Endothelial cell of umbilical vein (primary cell): ENCODE results near the gene DNAJC11. TPM values are rescaled to one million over a fixed set of nuclear protein-coding genes. Genes with fewer than 3 reads are reported as not detected.
"Not testable (repeated sequence)": the region's sequence is repeated elsewhere in the genome, so short reads cannot be mapped to it uniquely, and the experiment has no call there.

Source experiments
- BruUV-seq: library from RNA; stranded (reverse); fragments of 400-500 nt; replicated peaks from 2 replicates; lab custom pipeline; 2021; lab: Mats Ljungman, UMichigan
- CTCF ChIA-PET: fragments of 300-600, 350-600 bp; sonication (Branson Sonifier 250); formaldehyde crosslinking; loops from one replicate; lab custom pipeline; 2021; ENCODE audit warnings: antibody characterized with exemption, inconsistent platforms; lab: Charles Lee
- POLR2A ChIA-PET: fragments of 300-600, 350-600 bp; sonication (Branson Sonifier 250); formaldehyde crosslinking; loops from one replicate; lab custom pipeline; 2021; ENCODE audit warnings: antibody characterized with exemption, inconsistent platforms; lab: Charles Lee
- DNase-seq: peaks from one replicate; pipeline ENCODE4 v3.0.0-alpha.2; 2011; ENCODE audit warnings: low read depth, low spot score
- FAIRE-seq: peaks from 2 replicates; lab custom pipeline; 2011; peaks lifted over from hg19 to GRCh38; lab: Jason Lieb, UNC
- H2AFZ ChIP-seq: 2 replicates; pipeline ENCODE4 v1.6.0; 2012; ENCODE audit warnings: low read depth, low read length, control low read depth, inconsistent platforms
- H3K27ac ChIP-seq: 2 replicates; pipeline ENCODE4 v1.5.1; 2011; ENCODE audit warnings: low read depth, mild to moderate bottlenecking, control low read depth, low read length, moderate library complexity; ENCODE audit not compliant: insufficient read depth
- H3K27me3 ChIP-seq, 2 experiments: 2 replicates each; pipeline versions ENCODE4 v1.6.0 to v1.6.1; 2011; ENCODE audit warnings: low read length in 2 of 2, mixed read lengths in 1 of 2; ENCODE audit not compliant: control insufficient read depth in 2 of 2, insufficient read depth in 2 of 2
- H3K36me3 ChIP-seq, 2 experiments: 2 replicates in 1 of 2; 3 replicates in 1 of 2; pipeline ENCODE4 v1.5.1; 2011; ENCODE audit warnings: low read length in 2 of 2, mild to moderate bottlenecking in 1 of 2, moderate library complexity in 1 of 2; ENCODE audit not compliant: control insufficient read depth in 2 of 2, insufficient read depth in 2 of 2; ENCODE audit errors: extremely low read depth in 1 of 2
- H3K4me1 ChIP-seq: 3 replicates; pipeline ENCODE4 v1.5.1; 2011; ENCODE audit warnings: mild to moderate bottlenecking, low read length; ENCODE audit not compliant: control insufficient read depth, insufficient read depth; ENCODE audit errors: extremely low read depth
- H3K4me2 ChIP-seq: 2 replicates; pipeline ENCODE4 v1.6.1; 2011; ENCODE audit warnings: low read length, control low read depth, mixed read lengths; ENCODE audit not compliant: insufficient read depth
- H3K4me3 ChIP-seq, 3 experiments: fragments of 200-600 bp in 1 of 3; sonication (generic), shearing (Covaris generic) in 1 of 3; replicated peaks in 1 of 3; 2 replicates each; pipeline ENCODE4 v1.5.1; 2011 to 2016; ENCODE audit warnings: control low read depth in 3 of 3, low read length in 3 of 3, mild to moderate bottlenecking in 2 of 3, inconsistent platforms in 1 of 3, low read depth in 1 of 3, moderate library complexity in 1 of 3; ENCODE audit not compliant: insufficient read depth in 1 of 3
- H3K79me2 ChIP-seq: 2 replicates; pipeline ENCODE4 v1.6.0; 2012; ENCODE audit warnings: low read length, inconsistent platforms; ENCODE audit not compliant: control insufficient read depth, insufficient read depth
- H3K9ac ChIP-seq: replicated peaks from 2 replicates; pipeline ENCODE3; 2011; ENCODE audit warnings: low read length, control low read depth; ENCODE audit not compliant: insufficient read depth; ENCODE audit errors: extremely low read depth
- H3K9me1 ChIP-seq: replicated peaks from 3 replicates; pipeline ENCODE4 v1.6.0; 2011; ENCODE audit warnings: mild to moderate bottlenecking, low read length; ENCODE audit not compliant: control insufficient read depth, insufficient read depth; ENCODE audit errors: extremely low read depth
- H3K9me3 ChIP-seq: replicated peaks from 2 replicates; pipeline ENCODE4 v1.5.1; 2012; ENCODE audit warnings: low read length, inconsistent platforms; ENCODE audit not compliant: control insufficient read depth, insufficient read depth
- H4K20me1 ChIP-seq: replicated peaks from 2 replicates; pipeline ENCODE3; 2011; ENCODE audit warnings: mild to moderate bottlenecking, low read length; ENCODE audit not compliant: control insufficient read depth, insufficient read depth; ENCODE audit errors: extremely low read depth
- EZH2 ChIP-seq: IDR thresholded peaks from 2 replicates; pipeline ENCODE4 v1.6.1; 2012; ENCODE audit warnings: borderline replicate concordance, low read depth, mild to moderate bottlenecking, moderate library complexity, low read length, inconsistent platforms; ENCODE audit not compliant: severe bottlenecking
- FOS ChIP-seq: IDR thresholded peaks from 2 replicates; pipeline ENCODE4 v1.6.1; 2011; ENCODE audit warnings: mild to moderate bottlenecking, low read length, moderate library complexity, borderline replicate concordance; ENCODE audit not compliant: insufficient read depth
- GATA2 ChIP-seq: IDR thresholded peaks from 2 replicates; pipeline ENCODE4 v1.7.0; 2011; ENCODE audit warnings: low read depth, mild to moderate bottlenecking, moderate library complexity, mixed read lengths, low read length; ENCODE audit not compliant: insufficient read length, insufficient read depth
- JUN ChIP-seq: IDR thresholded peaks from 2 replicates; pipeline ENCODE4 v1.6.1; 2011; ENCODE audit warnings: borderline replicate concordance, low read depth; ENCODE audit not compliant: insufficient read length, insufficient read depth
- MYC ChIP-seq: IDR thresholded peaks from one replicate; pipeline ENCODE4 v1.6.1; 2011; ENCODE audit warnings: mild to moderate bottlenecking, low read depth, low read length
- POLR2A ChIP-seq: IDR thresholded peaks from 2 replicates; pipeline ENCODE4 v1.6.1; 2012; ENCODE audit warnings: low read depth, mild to moderate bottlenecking, control low read depth, low read length
- POLR2AphosphoS5 ChIP-seq: IDR thresholded peaks from 2 replicates; pipeline ENCODE4 v1.6.1; 2012; ENCODE audit warnings: low read depth, mild to moderate bottlenecking, control low read depth, low read length, moderate library complexity; ENCODE audit not compliant: insufficient read depth
- dilution Hi-C: fragments of 300-500 bp; cut with MboI; formaldehyde crosslinking; loops from one replicate; pipeline ENCODE4 v1.15.0; 2019; ENCODE audit warnings: low sequenced_read_pairs; ENCODE audit not compliant: extremely low pct_ligation_motif_present
- intact Hi-C: fragments of 100-400 bp; cut with micrococcal nuclease; formaldehyde crosslinking; loops from one replicate; pipeline ENCODE4 v1.10.0; 2022
- polyA plus RNA-seq, 4 experiments: library from polyadenylated mRNA; depleted of rRNA in 3 of 4; stranded (reverse) in 3 of 4; unstranded in 1 of 4; fragments of >200 nt; gene quantifications; 2 replicates each; pipeline versions ENCODE4 v1.2.1 to v1.2.3, GENCODE V29; 2011 to 2012; ENCODE audit warnings: missing spikeins in 1 of 4
- total RNA-seq: library from RNA; stranded (reverse); gene quantifications from 2 replicates; pipeline ENCODE4 v1.2.3, GENCODE V29; 2021
- TF ChIP-seq, protein P1 (sequence below): IDR thresholded peaks from 2 replicates; pipeline ENCODE4 v1.6.1; 2011; ENCODE audit not compliant: insufficient read depth, insufficient read length

DNAJC11 gene
- total and polyA plus RNA-seq, 2 donors (not counting 3 experiments of a cell fraction or from before 2014, with no cell fraction given), result 31.1 to 64.3 TPM

DNA sequence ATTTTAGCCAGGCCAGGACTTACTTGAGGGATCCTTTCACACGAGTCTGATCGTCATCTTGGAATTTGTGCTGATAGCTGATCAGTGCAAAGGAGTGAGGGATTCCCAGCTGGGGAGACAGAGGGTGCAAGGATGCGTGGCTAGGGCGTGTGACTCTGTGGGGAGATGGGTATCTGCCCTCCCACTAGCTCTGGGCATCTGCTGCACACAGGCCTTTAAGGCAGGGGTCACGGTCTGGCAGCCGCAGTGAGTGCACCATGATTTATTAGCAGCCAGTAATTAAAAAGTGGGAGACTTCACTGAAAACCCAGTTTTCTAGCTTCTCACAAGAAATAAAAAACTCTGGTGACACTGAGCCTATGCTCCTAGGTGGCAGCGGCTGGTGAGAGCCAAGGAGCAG is 56.6 kb downstream of the DNAJC11 start:
- Histone ChIP-seq H4K20me1 (no peaks in the 10 kb centered on the region), H3K4me3 (no peak overlapping the region), H3K4me2 (no peak overlapping the region), H3K9me3 (no peaks in the 10 kb centered on the region), H3K79me2 (no peaks in the 10 kb centered on the region), H3K36me3 (peaks cover 0 to 7% of the 10 kb centered on the region in 2 experiments), H3K9me1 (no peaks in the 10 kb centered on the region), H3K9ac (no peak overlapping the region), H3K4me1 (no peaks in the 10 kb centered on the region), H3K27ac (no peak overlapping the region), H3K27me3 (no peaks in the 10 kb centered on the region), H2AFZ (no peak overlapping the region)
- BruUV-seq, result no TSS peak
- FAIRE-seq, result no peak
- intact Hi-C loops, result no loop called here
- ChIA-PET CTCF (interaction anchor here (1.4 to 2.4 kb wide), 3 partner anchors 37 to 158 kb away, joined by 3 to 18 read pairs (median 4); no protein-coding TSS in a partner anchor), POLR2A (no interaction called here)
- DNase-seq, result no peak
- dilution Hi-C loops, result no loop called here
- TF ChIP-seq MYC, result no peak
- no peak for TF ChIP-seq JUN
- no peak for TF ChIP-seq EZH2
- TF ChIP-seq, protein P1, sequence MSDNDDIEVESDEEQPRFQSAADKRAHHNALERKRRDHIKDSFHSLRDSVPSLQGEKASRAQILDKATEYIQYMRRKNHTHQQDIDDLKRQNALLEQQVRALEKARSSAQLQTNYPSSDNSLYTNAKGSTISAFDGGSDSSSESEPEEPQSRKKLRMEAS, result no peak
- no peak for TF ChIP-seq POLR2A
- no peak for TF ChIP-seq FOS
- no peak for TF ChIP-seq GATA2
- no peak for TF ChIP-seq POLR2AphosphoS5

DNA sequence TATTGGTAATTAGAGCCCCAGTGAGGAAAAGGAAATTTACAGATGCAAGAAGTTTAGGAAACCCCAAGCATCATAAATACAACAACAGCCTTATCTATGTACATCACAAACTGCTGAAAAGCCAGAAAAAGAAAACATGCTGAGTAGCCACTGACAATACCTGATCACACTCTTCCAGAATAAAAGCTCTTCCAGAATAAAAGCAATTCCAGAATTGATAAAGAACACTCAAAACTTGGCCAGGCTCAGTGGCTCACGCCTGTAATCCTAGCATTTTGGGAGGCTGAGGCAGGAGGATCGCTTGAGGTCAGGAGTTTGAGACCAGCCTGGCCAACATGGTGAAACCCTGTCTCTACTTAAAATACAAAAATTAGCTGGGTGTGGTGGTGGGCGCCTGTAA is 60.7 kb downstream of the DNAJC11 start:
- FAIRE-seq, H3K4me2 ChIP-seq, intact Hi-C loops, H3K9ac ChIP-seq, dilution Hi-C loops, H3K4me3 ChIP-seq, H3K79me2 ChIP-seq, H3K27ac ChIP-seq, CTCF ChIA-PET, H3K9me3 ChIP-seq, BruUV-seq, H3K4me1 ChIP-seq, H2AFZ ChIP-seq, H3K9me1 ChIP-seq, H3K27me3 ChIP-seq, DNase-seq, H4K20me1 ChIP-seq: not testable (repeated sequence)
- peaks cover 4 to 27% of the 10 kb centered on the region in 2 experiments for H3K36me3 ChIP-seq
- POLR2A ChIA-PET, result interaction anchor here (0.7 kb wide), 1 partner anchor 10 kb away, joined by 4 read pairs; no protein-coding TSS in a partner anchor
